ENCODE measurements around the gene SWSAP1.

SWSAP1 gene

GRCh38 chr19:11364935-11365334 lies 9.5 kb upstream of the SWSAP1 start:
- no peak for TF ChIP-seq CTCF (IDR thresholded peaks at IDR 0.05)
- H3K4me3 ChIP-seq (ENCODE audit: low read depth, low read length), result no peak overlapping the region
- H3K4me1 ChIP-seq, result no peaks in the 10 kb centered on the region
- H3K79me2 ChIP-seq, result no peaks in the 10 kb centered on the region
- H3K36me3 ChIP-seq (ENCODE audit: control insufficient read depth, insufficient read depth, low read length), result no peaks in the 10 kb centered on the region
- H3K27me3 ChIP-seq (ENCODE audit: control insufficient read depth, insufficient read depth, low read length), result no peaks in the 10 kb centered on the region
- no peak overlapping the region for H3K4me2 ChIP-seq (ENCODE audit: low read length)
- no peak overlapping the region for H2AFZ ChIP-seq
- no peak overlapping the region for H3K9ac ChIP-seq
- H3K9me3 ChIP-seq (ENCODE audit: control insufficient read depth, low read length), result no peaks in the 10 kb centered on the region
- H3K27ac ChIP-seq, result no peak overlapping the region

GRCh38 chr19:11365557-11366117 lies 8.8 kb upstream of the SWSAP1 start:
- Histone ChIP-seq H2AFZ (no peak overlapping the region), H3K9me3 (ENCODE audit: control insufficient read depth, low read length) (no peaks in the 10 kb centered on the region), H3K27ac (no peak overlapping the region), H3K79me2 (no peaks in the 10 kb centered on the region), H3K4me1 (no peaks in the 10 kb centered on the region), H3K9ac (no peak overlapping the region), H3K36me3 (ENCODE audit: control insufficient read depth, insufficient read depth, low read length) (no peaks in the 10 kb centered on the region), H3K4me2 (ENCODE audit: low read length) (no peak overlapping the region), H3K27me3 (ENCODE audit: control insufficient read depth, insufficient read depth, low read length) (no peaks in the 10 kb centered on the region), H3K4me3 (ENCODE audit: low read depth, low read length) (no peak overlapping the region)
- TF ChIP-seq CTCF (IDR thresholded peaks at IDR 0.05), result no peak

- no peak overlapping the region for H3K9ac ChIP-seq
- H2AFZ ChIP-seq, result no peak overlapping the region
- no peaks in the 10 kb centered on the region for H3K27me3 ChIP-seq (ENCODE audit: control insufficient read depth, insufficient read depth, low read length)
- H3K4me3 ChIP-seq (ENCODE audit: low read depth, low read length), result no peak overlapping the region
- H3K4me2 ChIP-seq (ENCODE audit: low read length), result no peak overlapping the region
- no peaks in the 10 kb centered on the region for H3K36me3 ChIP-seq (ENCODE audit: control insufficient read depth, insufficient read depth, low read length)
- no peak for TF ChIP-seq CTCF (IDR thresholded peaks at IDR 0.05)
- no peak overlapping the region for H3K27ac ChIP-seq
- H3K4me1 ChIP-seq, result no peaks in the 10 kb centered on the region
- H3K9me3 ChIP-seq (ENCODE audit: control insufficient read depth, low read length), result no peaks in the 10 kb centered on the region
- no peaks in the 10 kb centered on the region for H3K79me2 ChIP-seq
Observed at GRCh38 chr19:11367528-11367927, 6.9 kb upstream of the SWSAP1 start.

GRCh38 chr19:11370744-11371143 lies 3.7 kb upstream of the SWSAP1 start:
- Histone ChIP-seq H3K4me2 (ENCODE audit: low read length) (no peak overlapping the region), H3K27ac (no peak overlapping the region), H3K9me3 (ENCODE audit: control insufficient read depth, low read length) (no peaks in the 10 kb centered on the region), H3K4me3 (ENCODE audit: low read depth, low read length) (no peak overlapping the region), H2AFZ (no peak overlapping the region), H3K4me1 (peaks cover 12% of the 10 kb centered on the region), H3K27me3 (ENCODE audit: control insufficient read depth, insufficient read depth, low read length) (no peaks in the 10 kb centered on the region), H3K9ac (no peak overlapping the region), H3K79me2 (no peaks in the 10 kb centered on the region), H3K36me3 (ENCODE audit: control insufficient read depth, insufficient read depth, low read length) (no peaks in the 10 kb centered on the region)
- no peak for TF ChIP-seq CTCF (IDR thresholded peaks at IDR 0.05)

GRCh38 chr19:11373166-11373884 lies 1.1 kb upstream of the SWSAP1 start:
- H3K9ac ChIP-seq, result no peak overlapping the region
- peak overlapping the region; percentile 98 for H3K27ac ChIP-seq
- peak overlapping the region; percentile 96 for H2AFZ ChIP-seq

More at GRCh38 chr19:11373166-11373884, 1.1 kb upstream of the SWSAP1 start:
- H3K36me3 ChIP-seq (ENCODE audit: control insufficient read depth, insufficient read depth, low read length), result no peaks in the 10 kb centered on the region
- peak overlapping the region; percentile 97 for H3K4me2 ChIP-seq (ENCODE audit: low read length)
- H3K4me1 ChIP-seq, result peaks cover 15% of the 10 kb centered on the region
- no peak for TF ChIP-seq CTCF (IDR thresholded peaks at IDR 0.05)
- no peaks in the 10 kb centered on the region for H3K27me3 ChIP-seq (ENCODE audit: control insufficient read depth, insufficient read depth, low read length)
- peak overlapping the region; percentile 80 for H3K4me3 ChIP-seq (ENCODE audit: low read depth, low read length)
- H3K79me2 ChIP-seq, result no peaks in the 10 kb centered on the region
- no peaks in the 10 kb centered on the region for H3K9me3 ChIP-seq (ENCODE audit: control insufficient read depth, low read length)
